Endothelial cell (in vitro differentiated cells): ENCODE results near the gene CDS2. TPM values are rescaled to one million over a fixed set of nuclear protein-coding genes. Genes with fewer than 3 reads are reported as not detected.

Experiments
- DNase-seq: peaks from one replicate; pipeline ENCODE4 v3.0.0; 2021; ENCODE audit warnings: low spot score
- H3K27ac Mint-ChIP-seq: one replicate; pipeline ENCODE4 v1.8.0; 2021; ENCODE audit warnings: mixed read lengths, inconsistent platforms; ENCODE audit not compliant: unreplicated experiment
- H3K27me3 Mint-ChIP-seq: one replicate; pipeline ENCODE4 v1.8.0; 2021; ENCODE audit warnings: mild to moderate bottlenecking, moderate library complexity, mixed read lengths, inconsistent platforms; ENCODE audit not compliant: unreplicated experiment
- H3K36me3 Mint-ChIP-seq: one replicate; pipeline ENCODE4 v1.8.0; 2021; ENCODE audit warnings: mild to moderate bottlenecking, low read depth, mixed read lengths, inconsistent platforms; ENCODE audit not compliant: unreplicated experiment
- H3K4me1 Mint-ChIP-seq: one replicate; pipeline ENCODE4 v1.8.0; 2021; ENCODE audit warnings: mild to moderate bottlenecking, mixed read lengths, inconsistent platforms; ENCODE audit not compliant: unreplicated experiment
- H3K4me3 Mint-ChIP-seq: one replicate; pipeline ENCODE4 v1.8.0; 2021; ENCODE audit warnings: mild to moderate bottlenecking, mixed read lengths, inconsistent platforms; ENCODE audit not compliant: unreplicated experiment
- H3K9me3 Mint-ChIP-seq: one replicate; pipeline ENCODE4 v1.8.0; 2021; ENCODE audit warnings: mixed read lengths, inconsistent platforms; ENCODE audit not compliant: unreplicated experiment
- CTCF ChIP-seq: fragments of 200-600 bp; sonication (generic); IDR thresholded peaks from one replicate; pipeline ENCODE4 v1.5.0; 2021; ENCODE audit warnings: antibody characterized with exemption; ENCODE audit not compliant: unreplicated experiment
- total RNA-seq: library from RNA; stranded (reverse); fragmentation: NEBNext Ultra II Directional; extraction: Animal tissue kit (Norgen Biotek cat#: 25700); gene quantifications from one replicate; pipeline ENCODE4 v1.2.1, GENCODE V29; 2021; ENCODE audit not compliant: unreplicated experiment

The CDS2 gene
- total RNA-seq, 1 donor from 2014 or later, result 130 TPM

GRCh38 chr20:5145365-5146098, 18.7 kb downstream of the CDS2 start:
- peaks cover 11% of the 10 kb centered on the region for H3K36me3 Mint-ChIP-seq
- no peaks in the 10 kb centered on the region for H3K9me3 Mint-ChIP-seq
- TF ChIP-seq CTCF, result no peak
- peaks cover 40% of the 10 kb centered on the region for H3K4me1 Mint-ChIP-seq
- no peak for DNase-seq
- peak overlapping the region; percentile 19 for H3K4me3 Mint-ChIP-seq
- H3K27me3 Mint-ChIP-seq, result peaks cover 6% of the 10 kb centered on the region
- no peak overlapping the region for H3K27ac Mint-ChIP-seq

GRCh38 chr20:5146099-5146668, 19.4 kb downstream of the CDS2 start:
- Mint-ChIP-seq H3K27ac (no peak overlapping the region), H3K36me3 (peaks cover 11% of the 10 kb centered on the region), H3K4me1 (peaks cover 44% of the 10 kb centered on the region), H3K9me3 (no peaks in the 10 kb centered on the region), H3K27me3 (peaks cover 6% of the 10 kb centered on the region), H3K4me3 (peak overlapping the region; percentile 56)
- DNase-seq, result no peak
- TF ChIP-seq CTCF, result no peak

GRCh38 chr20:5146871-5147592, 20.2 kb downstream of the CDS2 start:
- Mint-ChIP-seq H3K4me3 (peak overlapping the region; percentile 6), H3K27me3 (peaks cover 6% of the 10 kb centered on the region), H3K9me3 (no peaks in the 10 kb centered on the region), H3K36me3 (peaks cover 8% of the 10 kb centered on the region), H3K27ac (no peak overlapping the region), H3K4me1 (peaks cover 44% of the 10 kb centered on the region)
- DNase-seq, result no peak
- TF ChIP-seq CTCF, result no peak

- Mint-ChIP-seq H3K27ac (no peak overlapping the region), H3K4me1 (peaks cover 54% of the 10 kb centered on the region), H3K36me3 (peaks cover 8% of the 10 kb centered on the region), H3K4me3 (no peak overlapping the region), H3K27me3 (peaks cover 6% of the 10 kb centered on the region), H3K9me3 (no peaks in the 10 kb centered on the region)
- no peak for DNase-seq
- no peak for TF ChIP-seq CTCF
Observed at GRCh38 chr20:5148581-5148980, 21.8 kb downstream of the CDS2 start.

GRCh38 chr20:5149892-5150225, 23.1 kb downstream of the CDS2 start:
- Mint-ChIP-seq H3K27me3 (peaks cover 7% of the 10 kb centered on the region), H3K36me3 (peaks cover 8% of the 10 kb centered on the region), H3K4me3 (no peak overlapping the region), H3K27ac (no peak overlapping the region), H3K9me3 (no peaks in the 10 kb centered on the region), H3K4me1 (peaks cover 55% of the 10 kb centered on the region)
- DNase-seq, result no peak
- TF ChIP-seq CTCF, result no peak
